ENCODE results near the gene WRAP73. TPM values are rescaled to one million over a fixed set of nuclear protein-coding genes. Genes with fewer than 3 reads are reported as not detected.

The WRAP73 gene
- total RNA-seq, 3 donors from 2014 or later (not counting 1 experiment from before 2014, with no cell fraction given): 27.8 to 35.4 (median 30.1) TPM

GRCh38 chr1:3657578-3658230 is 7.8 kb upstream of the WRAP73 start:
- no peaks in the 10 kb centered on the region for H3K36me3 Mint-ChIP-seq
- H3K27ac Mint-ChIP-seq: no peak overlapping the region
- Histone ChIP-seq H3K27me3 (ENCODE audit: control insufficient read depth, insufficient read depth, low read length) (peaks cover 6% of the 10 kb centered on the region), H3K36me3 (ENCODE audit: control insufficient read depth, insufficient read depth, low read length) (no peaks in the 10 kb centered on the region), H3K4me1 (ENCODE audit: control insufficient read depth, insufficient read depth, low read length) (peaks cover 4% of the 10 kb centered on the region), H3K4me3 (ENCODE audit: low read length) (no peak overlapping the region), H3K27ac (ENCODE audit: low read length) (no peak overlapping the region), H3K9me3 (ENCODE audit: control insufficient read depth, insufficient read depth, low read length) (no peaks in the 10 kb centered on the region)
- H3K9me3 Mint-ChIP-seq: no peaks in the 10 kb centered on the region
- 86% methylated on average over 26 of the region's 26 CpGs for WGBS (ENCODE audit: insufficient coverage)
- no peak for TF ChIP-seq CTCF (IDR thresholded peaks at IDR 0.05)
- ATAC-seq (no peak), DNase-seq (no peak)
- intact Hi-C loops (cut with micrococcal nuclease): no loop called here
- H3K4me1 Mint-ChIP-seq: no peaks in the 10 kb centered on the region
- no peak overlapping the region for H3K4me3 Mint-ChIP-seq
- peaks cover 33 to 53% of the 10 kb centered on the region in 2 donors for H3K27me3 Mint-ChIP-seq (ENCODE audit: low read depth in 2 of 2)

- Mint-ChIP-seq H3K27ac (no peak overlapping the region), H3K36me3 (no peaks in the 10 kb centered on the region), H3K27me3 (ENCODE audit: low read depth in 2 of 2) (peaks cover 33 to 53% of the 10 kb centered on the region in 2 donors), H3K4me3 (no peak overlapping the region), H3K4me1 (no peaks in the 10 kb centered on the region), H3K9me3 (no peaks in the 10 kb centered on the region)
- 66% methylated on average over 6 of the region's 6 CpGs for WGBS (ENCODE audit: insufficient coverage)
- ATAC-seq: no peak
- Histone ChIP-seq H3K27me3 (ENCODE audit: control insufficient read depth, insufficient read depth, low read length) (peaks cover 6% of the 10 kb centered on the region), H3K36me3 (ENCODE audit: control insufficient read depth, insufficient read depth, low read length) (no peaks in the 10 kb centered on the region), H3K4me1 (ENCODE audit: control insufficient read depth, insufficient read depth, low read length) (peaks cover 5% of the 10 kb centered on the region), H3K4me3 (ENCODE audit: low read length) (no peak overlapping the region), H3K9me3 (ENCODE audit: control insufficient read depth, insufficient read depth, low read length) (no peaks in the 10 kb centered on the region), H3K27ac (ENCODE audit: low read length) (no peak overlapping the region)
- intact Hi-C loops (cut with micrococcal nuclease): no loop called here
- TF ChIP-seq CTCF (IDR thresholded peaks at IDR 0.05): no peak
- DNase-seq: no peak
Measured at GRCh38 chr1:3657096-3657475, 7.2 kb upstream of the WRAP73 start.

- Mint-ChIP-seq H3K36me3 (no peaks in the 10 kb centered on the region), H3K27me3 (ENCODE audit: low read depth in 2 of 2) (peaks cover 33 to 53% of the 10 kb centered on the region in 2 donors), H3K27ac (no peak overlapping the region), H3K4me3 (no peak overlapping the region), H3K9me3 (no peaks in the 10 kb centered on the region), H3K4me1 (no peaks in the 10 kb centered on the region)
- H3K27me3 ChIP-seq (ENCODE audit: control insufficient read depth, insufficient read depth, low read length): peaks cover 10% of the 10 kb centered on the region
- H3K27ac ChIP-seq (ENCODE audit: low read length): no peak overlapping the region
- no peaks in the 10 kb centered on the region for H3K36me3 ChIP-seq (ENCODE audit: control insufficient read depth, insufficient read depth, low read length)
- ATAC-seq: no peak
- WGBS (ENCODE audit: insufficient coverage): 75% methylated on average over 13 of the region's 13 CpGs
- no peak overlapping the region for H3K4me3 ChIP-seq (ENCODE audit: low read length)
- H3K4me1 ChIP-seq (ENCODE audit: control insufficient read depth, insufficient read depth, low read length): peaks cover 10% of the 10 kb centered on the region
- no peak for DNase-seq
- TF ChIP-seq CTCF (IDR thresholded peaks at IDR 0.05): no peak
- H3K9me3 ChIP-seq (ENCODE audit: control insufficient read depth, insufficient read depth, low read length): no peaks in the 10 kb centered on the region
- intact Hi-C loops (cut with micrococcal nuclease): no loop called here
Measured at GRCh38 chr1:3656450-3657095, 6.7 kb upstream of the WRAP73 start.
